Measurements from ENCODE around the gene KRT34. TPM values are rescaled to one million over a fixed set of nuclear protein-coding genes. Genes with fewer than 3 reads are reported as not detected.

The KRT34 gene
- total and polyA plus RNA-seq, 2 donors from 2014 or later: not detected

- no peak overlapping the region for H3K4me3 ChIP-seq (ENCODE audit: low read length in 3 of 3)
- intact Hi-C loops (cut with DNase I): no loop called here
- FAIRE-seq: no peak
- peaks cover 0 to 8% (median 0%) of the 10 kb centered on the region in 3 donors for H3K9me3 ChIP-seq (ENCODE audit: control insufficient read depth in 2 of 3, insufficient read depth in 1 of 3, low read length in 3 of 3)
- no peak overlapping the region for H3K9ac ChIP-seq (ENCODE audit: low read length in 3 of 3)
- H3K4me1 ChIP-seq (ENCODE audit: control insufficient read depth in 2 of 3, insufficient read depth in 2 of 3, low read depth in 1 of 3, low read length in 3 of 3): no peaks in the 10 kb centered on the region
- no peak for TF ChIP-seq CTCF (IDR thresholded peaks at IDR 0.05; ENCODE audit: borderline replicate concordance, extremely low read depth, insufficient read depth)
- H3K27ac ChIP-seq (ENCODE audit: low read depth in 2 of 2, low read length in 2 of 2): no peak overlapping the region
- H3K27me3 ChIP-seq (ENCODE audit: control insufficient read depth, insufficient read depth, low read length): no peaks in the 10 kb centered on the region
- no peaks in the 10 kb centered on the region for H3K36me3 ChIP-seq (ENCODE audit: control insufficient read depth in 2 of 3, insufficient read depth in 3 of 3, low read length in 3 of 3)
- no peak for DNase-seq
Measured at GRCh38 chr17:41360296-41360995, 21.7 kb downstream of the KRT34 start.

- no peak for DNase-seq
- no peak for FAIRE-seq
- Histone ChIP-seq H3K27me3 (ENCODE audit: control insufficient read depth, insufficient read depth, low read length) (no peaks in the 10 kb centered on the region), H3K4me1 (ENCODE audit: control insufficient read depth in 2 of 3, insufficient read depth in 2 of 3, low read depth in 1 of 3, low read length in 3 of 3) (no peaks in the 10 kb centered on the region), H3K4me3 (ENCODE audit: low read length in 3 of 3) (no peak overlapping the region), H3K9me3 (ENCODE audit: control insufficient read depth in 2 of 3, insufficient read depth in 1 of 3, low read length in 3 of 3) (peaks cover 0 to 8% (median 0%) of the 10 kb centered on the region in 3 donors), H3K36me3 (ENCODE audit: control insufficient read depth in 2 of 3, insufficient read depth in 3 of 3, low read length in 3 of 3) (no peaks in the 10 kb centered on the region), H3K27ac (ENCODE audit: low read depth in 2 of 2, low read length in 2 of 2) (no peak overlapping the region), H3K9ac (ENCODE audit: low read length in 3 of 3) (no peak overlapping the region)
- TF ChIP-seq CTCF (IDR thresholded peaks at IDR 0.05; ENCODE audit: borderline replicate concordance, extremely low read depth, insufficient read depth): no peak
- intact Hi-C loops (cut with DNase I): no loop called here
Measured at GRCh38 chr17:41354536-41354935, 27.6 kb downstream of the KRT34 start.

GRCh38 chr17:41352597-41353366 lies 29.3 kb downstream of the KRT34 start:
- H3K27me3 ChIP-seq (ENCODE audit: control insufficient read depth, insufficient read depth, low read length): no peaks in the 10 kb centered on the region
- H3K27ac ChIP-seq (ENCODE audit: low read depth in 2 of 2, low read length in 2 of 2): no peak overlapping the region
- no peak for TF ChIP-seq CTCF (IDR thresholded peaks at IDR 0.05; ENCODE audit: borderline replicate concordance, extremely low read depth, insufficient read depth)
- intact Hi-C loops (cut with DNase I): no loop called here
- no peak for FAIRE-seq
- no peaks in the 10 kb centered on the region for H3K36me3 ChIP-seq (ENCODE audit: control insufficient read depth in 2 of 3, insufficient read depth in 3 of 3, low read length in 3 of 3)
- H3K9me3 ChIP-seq (ENCODE audit: control insufficient read depth in 2 of 3, insufficient read depth in 1 of 3, low read length in 3 of 3): peaks cover 0 to 8% (median 0%) of the 10 kb centered on the region in 3 donors
- DNase-seq: no peak
- H3K9ac ChIP-seq (ENCODE audit: low read length in 3 of 3): no peak overlapping the region
- no peak overlapping the region for H3K4me3 ChIP-seq (ENCODE audit: low read length in 3 of 3)
- H3K4me1 ChIP-seq (ENCODE audit: control insufficient read depth in 2 of 3, insufficient read depth in 2 of 3, low read depth in 1 of 3, low read length in 3 of 3): no peaks in the 10 kb centered on the region

Data from kidney (tissue), 14 donors.